Epithelial cell of prostate (primary cell): ENCODE measurements around the gene POU2AF3.

Experiments used
- DNase-seq: peaks from one replicate; pipeline ENCODE4 v3.0.0-alpha.2; 2011; ENCODE audit warnings: low read depth, low spot score
- H3K27ac ChIP-seq: fragments of 450-650 bp; 2 replicates; pipeline ENCODE4 v1.5.1; 2017; ENCODE audit warnings: mild to moderate bottlenecking

The POU2AF3 gene

DNA sequence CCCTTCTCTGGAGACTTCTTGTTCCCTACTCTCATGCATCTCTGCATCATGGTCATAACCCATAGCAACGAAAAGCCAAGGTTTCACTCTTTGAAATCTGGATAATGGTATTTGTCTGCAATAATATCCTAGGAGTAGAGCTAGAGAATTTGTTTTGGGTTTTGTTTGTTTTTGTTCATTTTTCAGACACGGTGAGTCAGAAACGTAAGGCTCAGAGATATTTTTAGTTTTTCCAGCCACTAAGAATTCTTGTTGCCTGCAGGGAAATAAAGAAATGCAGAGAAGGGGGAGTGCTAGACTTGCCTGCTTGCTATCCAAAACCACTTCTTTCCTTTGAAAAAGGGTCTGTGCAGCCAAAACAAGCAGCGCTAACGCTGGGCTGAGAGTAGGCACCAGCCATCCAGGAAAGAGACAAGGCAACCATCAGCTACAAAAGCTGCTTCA lies 26.0 kb downstream of the POU2AF3 start:
- no peak overlapping the region for H3K27ac ChIP-seq

GRCh38 chr11:111325259-111325658 lies 26.9 kb downstream of the POU2AF3 start:
- no peak overlapping the region for H3K27ac ChIP-seq
- DNase-seq: no peak

More for the DNA sequence above, 26.0 kb downstream of the POU2AF3 start:
- no peak for DNase-seq

DNA sequence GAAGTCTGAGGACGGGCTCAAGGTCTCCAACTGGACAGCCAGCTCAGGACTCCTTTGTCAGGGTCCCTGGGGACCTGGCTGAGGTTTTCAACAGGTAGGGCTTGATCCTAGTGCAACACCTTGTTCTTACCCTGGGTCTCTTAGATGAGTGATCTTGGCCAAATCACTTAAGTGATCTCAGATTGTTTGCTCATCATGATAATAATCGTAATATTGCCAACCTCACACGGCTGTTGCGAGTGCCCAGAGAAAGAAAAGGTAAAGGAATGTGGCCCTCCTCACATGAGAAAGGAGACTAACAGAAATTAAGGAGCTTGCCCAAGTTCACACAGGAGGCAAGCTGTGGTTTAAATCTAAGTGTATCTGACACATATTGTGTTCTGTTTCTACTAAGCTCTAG lies 28.5 kb downstream of the POU2AF3 start:
- H3K27ac ChIP-seq: no peak overlapping the region
- no peak for DNase-seq

- DNase-seq: no peak
Measured at GRCh38 chr11:111327908-111328624, 29.7 kb downstream of the POU2AF3 start.

GRCh38 chr11:111329306-111330204 lies 31.2 kb downstream of the POU2AF3 start:
- no peak overlapping the region for H3K27ac ChIP-seq
- DNase-seq: no peak

More at GRCh38 chr11:111327908-111328624, 29.7 kb downstream of the POU2AF3 start:
- H3K27ac ChIP-seq: no peak overlapping the region

DNA sequence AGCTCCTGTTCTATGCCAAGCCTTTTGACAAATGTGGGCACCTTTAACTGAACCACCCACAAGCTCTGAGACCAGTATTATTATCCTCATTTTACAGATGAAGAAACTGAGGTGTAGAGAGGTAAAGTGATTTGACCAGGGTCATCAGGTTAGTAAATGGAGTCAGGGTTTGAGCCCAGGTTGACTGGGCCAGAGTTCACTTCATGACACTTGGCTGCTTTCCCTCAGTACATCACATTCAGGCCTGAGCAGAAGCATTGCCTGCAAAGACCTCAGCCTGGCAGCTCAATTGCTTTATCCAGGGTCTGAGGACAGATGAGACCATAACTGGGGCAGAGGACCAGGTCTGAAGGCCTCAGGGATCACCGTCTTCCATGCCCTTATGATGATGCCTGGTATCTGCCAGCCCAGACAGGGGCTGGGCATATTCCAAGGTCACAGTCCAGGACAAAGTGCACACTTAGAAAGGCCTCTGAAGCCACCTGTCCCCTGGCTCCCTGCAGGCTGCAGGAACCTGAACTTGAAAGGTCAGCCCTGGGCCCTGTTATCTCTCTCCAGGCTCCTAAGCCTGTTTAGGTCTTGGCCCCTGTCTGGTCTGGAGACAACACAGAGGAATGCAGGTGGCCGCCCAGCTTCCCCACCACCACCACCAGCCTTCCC lies 32.0 kb downstream of the POU2AF3 start:
- H3K27ac ChIP-seq: no peak overlapping the region

GRCh38 chr11:111331711-111332479 lies 33.5 kb downstream of the POU2AF3 start:
- DNase-seq: no peak
- H3K27ac ChIP-seq: no peak overlapping the region

More for the DNA sequence above, 32.0 kb downstream of the POU2AF3 start:
- DNase-seq: no peak

DNA sequence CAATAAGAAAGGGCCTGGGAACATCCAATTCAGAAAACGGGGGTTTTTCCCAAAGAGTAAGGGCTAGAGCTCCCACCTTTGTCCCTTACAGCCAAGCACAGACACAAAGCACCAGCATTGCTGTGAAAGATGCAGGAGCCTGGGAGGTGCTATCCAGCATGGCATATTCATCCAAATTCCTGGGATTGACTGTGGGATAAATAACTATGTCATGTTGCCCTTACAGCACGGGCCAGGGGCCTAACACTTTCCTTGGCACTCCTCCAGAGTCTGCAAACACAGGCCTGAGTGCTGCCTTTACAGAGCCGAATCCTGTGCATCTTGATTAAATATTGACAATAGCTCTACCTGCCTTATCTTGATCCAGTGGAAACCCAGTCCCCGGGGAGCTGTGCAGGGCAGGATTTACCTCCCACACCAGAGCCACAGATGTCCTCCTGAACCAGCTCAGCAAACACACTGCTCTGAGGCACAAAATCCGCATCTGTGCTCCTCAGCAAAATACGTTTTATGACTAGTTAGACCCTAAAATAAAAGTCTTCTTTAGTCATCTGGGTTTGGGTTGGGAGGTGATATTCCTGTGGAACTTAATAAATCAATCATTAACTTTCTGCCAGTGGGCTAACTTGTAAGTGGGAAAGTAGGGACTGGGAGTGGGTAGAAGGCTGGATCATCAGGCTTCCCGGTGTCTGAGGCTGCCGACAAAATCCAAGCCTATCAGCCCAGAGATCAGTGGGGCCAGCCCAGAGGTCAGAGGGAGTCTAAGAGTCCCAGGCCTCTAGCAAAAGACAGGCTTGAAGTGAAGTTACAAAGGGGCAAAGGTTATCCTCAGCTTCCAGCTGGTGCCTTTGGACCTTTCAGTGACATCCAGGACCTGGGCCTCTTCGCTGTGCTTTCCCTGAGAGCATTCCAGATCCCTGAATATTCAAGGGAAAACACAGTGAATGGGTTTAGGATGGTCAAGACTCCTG lies 36.5 kb downstream of the POU2AF3 start:
- no peak for DNase-seq
- no peak overlapping the region for H3K27ac ChIP-seq

- DNase-seq: no peak
Measured at GRCh38 chr11:111335549-111335948, 37.2 kb downstream of the POU2AF3 start.

DNA sequence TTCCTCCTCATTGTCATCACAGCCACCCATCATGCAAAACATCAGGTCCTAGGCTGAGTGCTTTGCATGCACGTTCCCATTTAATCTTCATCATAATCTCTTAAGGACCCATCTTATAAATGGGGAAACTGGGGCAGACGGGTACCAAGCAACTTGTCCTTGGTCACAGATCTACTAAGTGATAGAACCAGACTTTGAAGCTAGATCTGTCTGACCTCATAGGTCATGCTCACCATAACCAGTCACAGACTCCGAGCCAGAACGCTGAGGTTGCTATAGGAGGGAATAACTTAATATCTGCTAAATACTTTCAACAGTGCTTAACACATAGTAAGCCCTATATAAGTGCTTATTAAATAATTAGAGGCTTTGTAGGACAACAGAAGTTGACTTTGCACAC lies 37.7 kb downstream of the POU2AF3 start:
- DNase-seq: no peak
- H3K27ac ChIP-seq: no peak overlapping the region

More at GRCh38 chr11:111335549-111335948, 37.2 kb downstream of the POU2AF3 start:
- no peak overlapping the region for H3K27ac ChIP-seq

- DNase-seq: no peak
- no peak overlapping the region for H3K27ac ChIP-seq
Measured at GRCh38 chr11:111336582-111337256, 38.4 kb downstream of the POU2AF3 start.

- no peak overlapping the region for H3K27ac ChIP-seq
- DNase-seq: no peak
Measured at GRCh38 chr11:111339758-111340388, 41.5 kb downstream of the POU2AF3 start.

DNA sequence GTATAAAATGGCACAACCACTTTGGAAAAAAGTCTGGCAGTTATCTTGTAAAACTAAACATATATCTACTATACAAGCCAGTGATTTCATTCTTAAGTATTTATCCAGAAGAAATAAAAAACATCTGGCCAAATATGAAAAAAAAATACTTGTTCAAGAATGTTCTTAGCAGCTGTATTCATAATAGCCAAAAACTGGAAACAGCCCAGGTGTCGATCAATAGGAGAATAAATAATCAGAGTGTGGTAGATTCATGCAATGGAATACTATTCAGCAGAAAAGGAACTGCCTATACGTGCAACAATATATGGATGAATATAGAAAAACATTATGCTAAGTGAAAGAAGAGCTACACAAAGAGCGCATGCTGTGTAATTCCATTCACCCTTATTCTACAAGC lies 44.0 kb downstream of the POU2AF3 start:
- H3K27ac ChIP-seq: no peak overlapping the region
- no peak for DNase-seq

DNA sequence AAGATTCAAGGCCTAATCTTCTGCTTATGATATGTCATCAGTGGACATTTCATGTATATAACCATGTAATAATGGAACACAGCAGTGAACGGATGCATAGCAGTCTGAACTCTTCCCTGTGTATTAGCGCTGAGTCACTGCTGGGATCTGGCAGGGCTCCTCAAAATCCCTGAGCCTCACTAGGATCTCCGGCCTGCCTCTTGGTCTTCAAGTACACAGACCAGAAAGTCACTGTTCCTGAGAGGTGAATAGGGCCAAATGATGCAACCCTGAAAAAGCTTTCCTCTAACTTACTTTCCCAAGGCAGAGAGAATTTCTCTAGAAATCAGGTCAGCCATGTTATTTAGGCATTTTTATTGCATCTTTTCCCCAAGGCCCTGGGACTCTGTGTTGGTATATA lies 45.7 kb downstream of the POU2AF3 start:
- H3K27ac ChIP-seq: peak overlapping the region; percentile 45
- no peak for DNase-seq

GRCh38 chr11:111347002-111347722 lies 48.8 kb downstream of the POU2AF3 start:
- DNase-seq: no peak
- no peak overlapping the region for H3K27ac ChIP-seq

DNA sequence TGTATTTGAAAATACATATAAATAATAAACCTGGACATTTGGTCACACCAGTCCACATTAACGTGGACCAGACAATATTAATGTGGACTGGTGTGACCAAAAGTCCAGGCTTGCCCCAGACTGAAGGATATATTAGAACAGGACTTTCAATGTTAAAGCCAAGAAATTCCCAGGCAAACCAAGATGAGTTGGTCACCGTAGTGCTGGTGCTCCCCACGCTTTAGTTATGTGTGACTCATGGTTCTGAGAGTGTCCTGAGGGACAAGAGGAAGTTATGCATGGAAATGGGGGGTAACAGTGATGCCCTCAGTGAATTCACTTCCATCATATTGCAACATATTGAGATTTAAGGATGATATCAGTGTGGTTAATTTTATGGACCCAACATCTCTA lies 49.4 kb downstream of the POU2AF3 start:
- no peak overlapping the region for H3K27ac ChIP-seq
- DNase-seq: no peak

DNA sequence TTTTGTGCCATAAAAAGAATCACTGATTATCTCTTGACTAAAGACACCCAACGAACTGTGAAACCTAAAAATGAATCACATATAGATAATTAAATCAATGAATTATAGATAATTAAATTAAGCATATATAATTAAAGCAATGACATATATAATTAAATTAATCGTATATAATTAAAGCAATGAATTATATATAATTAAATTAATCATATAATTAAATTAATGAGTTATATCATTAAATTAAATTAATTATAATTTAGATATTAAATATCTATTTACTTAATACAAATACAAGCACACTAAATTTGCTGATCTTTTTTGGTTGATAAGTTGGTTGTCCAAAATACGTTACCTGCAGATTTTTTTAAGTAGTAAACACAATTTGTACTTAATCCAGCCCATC lies 49.8 kb downstream of the POU2AF3 start:
- no peak overlapping the region for H3K27ac ChIP-seq
- no peak for DNase-seq
